CD4-positive, alpha-beta memory T cell (primary cell): ENCODE results near the gene CENPB. TPM values are rescaled to one million over a fixed set of nuclear protein-coding genes. Genes with fewer than 3 reads are reported as not detected.

Experiments
- CTCF ChIA-PET: fragments of 350-600 bp; sonication (Branson Sonifier 250); formaldehyde crosslinking; loops from one replicate; lab custom pipeline; 2021; ENCODE audit warnings: inconsistent platforms; ENCODE audit not compliant: partially characterized antibody; lab: Charles Lee
- POLR2A ChIA-PET: fragments of 350-600 bp; sonication (Branson Sonifier 250); formaldehyde crosslinking; loops from one replicate; lab custom pipeline; 2021; ENCODE audit not compliant: partially characterized antibody; lab: Charles Lee
- DNase-seq, 5 donors: peaks; one replicate each; pipeline versions ENCODE4 v3.0.0 to v3.0.0-alpha.2; 2020 to 2022; ENCODE audit warnings: mixed read lengths in 1 of 5
- H3K27ac ChIP-seq: one replicate; pipeline ENCODE4 v1.7.0; 2013; ENCODE audit warnings: low read depth, low read length
- H3K27me3 ChIP-seq: 2 replicates; pipeline ENCODE4 v1.7.0; 2013; ENCODE audit warnings: mild to moderate bottlenecking, low read length, moderate library complexity; ENCODE audit not compliant: insufficient read depth
- H3K36me3 ChIP-seq: 2 replicates; pipeline ENCODE4 v1.7.0; 2013; ENCODE audit warnings: mild to moderate bottlenecking, low read length, moderate library complexity; ENCODE audit not compliant: insufficient read depth
- H3K4me1 ChIP-seq: 2 replicates; pipeline ENCODE4 v1.7.0; 2013; ENCODE audit warnings: mild to moderate bottlenecking, low read length, moderate library complexity; ENCODE audit not compliant: insufficient read depth
- H3K4me3 ChIP-seq, 2 donors: one replicate each; pipeline ENCODE4 v1.7.0; 2013; ENCODE audit warnings: low read length in 2 of 2, mild to moderate bottlenecking in 1 of 2
- H3K9me3 ChIP-seq, 2 donors: one replicate each; pipeline ENCODE4 v1.7.0; 2013; ENCODE audit warnings: low read length in 2 of 2, control low read depth in 1 of 2; ENCODE audit not compliant: control insufficient read depth in 1 of 2
- H3K27ac Mint-ChIP-seq, 7 donors: one replicate each; pipeline ENCODE4 v1.8.0; 2020 to 2021; ENCODE audit warnings: mixed read lengths in 7 of 7, mild to moderate bottlenecking in 6 of 7, inconsistent platforms in 3 of 7, moderate library complexity in 3 of 7
- H3K27me3 Mint-ChIP-seq, 2 donors: one replicate each; pipeline ENCODE4 v1.8.0; 2020 to 2021; ENCODE audit warnings: mixed read lengths in 2 of 2
- H3K36me3 Mint-ChIP-seq, 2 donors: one replicate each; pipeline ENCODE4 v1.8.0; 2020 to 2021; ENCODE audit warnings: mixed read lengths in 2 of 2, inconsistent platforms in 1 of 2, mild to moderate bottlenecking in 1 of 2
- H3K4me1 Mint-ChIP-seq, 4 donors: one replicate each; pipeline ENCODE4 v1.8.0; 2020 to 2021; ENCODE audit warnings: mixed read lengths in 4 of 4, mild to moderate bottlenecking in 1 of 4
- H3K4me3 Mint-ChIP-seq, 8 donors: one replicate each; pipeline ENCODE4 v1.8.0; 2020 to 2021; ENCODE audit warnings: mixed read lengths in 8 of 8, mild to moderate bottlenecking in 7 of 8, moderate library complexity in 6 of 8, inconsistent platforms in 3 of 8
- H3K9me3 Mint-ChIP-seq, 8 donors: one replicate each; pipeline ENCODE4 v1.8.0; 2020 to 2021; ENCODE audit warnings: mixed read lengths in 8 of 8, mild to moderate bottlenecking in 5 of 8, inconsistent platforms in 3 of 8, moderate library complexity in 1 of 8
- intact Hi-C: fragments of 100-400 bp; cut with micrococcal nuclease; formaldehyde crosslinking; loops from one replicate; pipeline ENCODE4 v1.15.1; 2023
- polyA plus RNA-seq, 2 donors: library from polyadenylated mRNA; unstranded; fragments of 300-500 nt; fragmentation: Illumina TruSeq; gene quantifications; one replicate each; pipeline ENCODE4 v1.2.3, GENCODE V29; 2021
- total RNA-seq, 2 experiments: library from RNA; stranded (reverse); gene quantifications; one replicate each; pipeline ENCODE4 v1.2.3, GENCODE V29; 2021

The CENPB gene
- total and polyA plus RNA-seq, 4 experiments from 2014 or later, result 0.56 to 56.7 (median 27.1) TPM

DNA sequence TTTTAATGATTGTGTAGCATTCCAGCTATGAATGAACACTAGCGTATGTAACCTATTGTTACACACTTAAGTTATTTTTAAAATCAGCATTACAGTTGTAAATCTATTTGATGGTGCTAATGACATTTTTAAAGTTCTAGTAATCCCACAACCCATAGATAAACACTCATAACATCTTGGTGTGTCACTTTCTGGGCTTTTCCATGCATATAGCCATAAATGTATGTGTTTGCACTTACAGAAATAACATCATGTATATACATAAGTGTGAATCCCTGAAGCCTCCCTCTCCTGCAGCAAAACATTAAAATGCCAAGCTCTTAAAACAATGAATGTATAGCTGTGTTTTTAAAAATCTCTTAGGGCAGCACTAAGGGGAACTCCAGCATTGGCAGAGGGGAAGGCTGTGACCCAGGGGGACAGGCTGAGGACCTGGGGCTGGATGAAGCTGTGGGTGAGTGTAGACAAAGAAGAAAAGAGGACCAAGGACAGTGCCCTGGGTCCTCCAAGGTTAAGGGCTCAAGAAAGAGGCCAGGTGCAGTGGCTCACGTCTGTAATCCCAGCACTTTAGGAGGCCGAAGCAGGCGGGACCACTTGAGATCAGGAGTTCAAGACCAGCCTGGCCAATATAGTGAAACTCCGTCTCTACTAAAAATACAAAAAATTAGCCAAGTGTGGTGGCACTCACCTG lies 929 bp upstream of the CENPB start:
- ChIA-PET CTCF (interaction anchor here (0.9 to 5.6 kb wide), 9 partner anchors 8 to 186 kb away, joined by 3 to 61 read pairs (median 5); partner anchors contain the start of genes ADISSP and CDC25B), POLR2A (interaction anchor here (0.6 to 10.0 kb wide), 13 partner anchors 9 to 119 kb away, joined by 3 to 180 read pairs (median 10); partner anchors contain the start of genes ADISSP, AP5S1, CDC25B and MAVS)
- Mint-ChIP-seq H3K4me3 (peak overlapping the region; percentile 54 to 78 (median 73)), H3K9me3 (peaks cover 0 to 2% (median 0%) of the 10 kb centered on the region in 8 donors), H3K27ac (peak overlapping the region; percentile 52 to 87 (median 81)), H3K4me1 (peaks cover 23 to 39% (median 30%) of the 10 kb centered on the region in 4 donors), H3K36me3 (peaks cover 0 to 4% of the 10 kb centered on the region in 2 donors), H3K27me3 (no peaks in the 10 kb centered on the region)
- H3K27me3 ChIP-seq, result no peaks in the 10 kb centered on the region
- DNase-seq, result no peak
- no peaks in the 10 kb centered on the region for H3K36me3 ChIP-seq
- H3K4me3 ChIP-seq, result peak overlapping the region; percentile 3 to 28
- H3K9me3 ChIP-seq, result no peaks in the 10 kb centered on the region
- intact Hi-C loops, result loop anchor here (2.0 kb wide), 1 partner anchor 59 kb away; the partner anchor contains the start of gene MAVS
- peaks cover 37% of the 10 kb centered on the region for H3K4me1 ChIP-seq
- H3K27ac ChIP-seq, result peak overlapping the region; percentile 12

DNA sequence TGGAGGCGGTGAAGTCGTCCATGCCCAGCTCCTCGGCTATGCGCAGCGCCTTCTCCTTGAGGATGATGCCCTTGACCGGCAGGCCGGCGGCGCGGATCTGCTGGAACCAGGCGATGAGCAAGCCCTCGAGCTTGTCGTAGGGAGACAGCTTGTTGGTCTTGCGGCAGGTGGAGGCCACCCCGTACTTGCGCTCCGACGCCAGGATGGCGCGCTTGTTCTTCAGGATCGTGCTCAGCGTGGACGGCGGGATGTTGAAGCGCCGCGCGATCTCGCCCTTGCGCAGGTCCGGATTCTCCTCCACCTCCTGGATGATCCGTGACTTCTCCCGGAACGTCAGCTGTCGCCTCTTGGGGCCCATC lies 435 bp downstream of the CENPB start:
- no peaks in the 10 kb centered on the region for H3K27me3 Mint-ChIP-seq
- peaks cover 0 to 4% of the 10 kb centered on the region in 2 donors for H3K36me3 Mint-ChIP-seq
- H3K9me3 Mint-ChIP-seq, result peaks cover 0 to 2% (median 0%) of the 10 kb centered on the region in 8 donors
- peak; percentile 34 to 68 (median 39) for DNase-seq
- peak overlapping the region; percentile 74 to 87 (median 84) for H3K4me3 Mint-ChIP-seq
- Histone ChIP-seq H3K4me3 (peak overlapping the region; percentile 29 to 38), H3K27ac (no peak overlapping the region), H3K9me3 (no peaks in the 10 kb centered on the region), H3K27me3 (no peaks in the 10 kb centered on the region), H3K36me3 (no peaks in the 10 kb centered on the region), H3K4me1 (peaks cover 43% of the 10 kb centered on the region)
- intact Hi-C loops, result loop anchor here (1.0 to 2.0 kb wide), 5 partner anchors 10 to 299 kb away; partner anchors contain the start of genes AP5S1, CDC25B and MAVS
- H3K27ac Mint-ChIP-seq, result peak overlapping the region; percentile 60 to 93 (median 88)
- POLR2A ChIA-PET, result interaction anchor here (0.7 to 10.0 kb wide), 15 partner anchors 10 to 299 kb away, joined by 3 to 180 read pairs (median 6); partner anchors contain the start of genes ADISSP, AP5S1, CDC25B and MAVS
- CTCF ChIA-PET, result interaction anchor here (0.8 to 5.6 kb wide), 6 partner anchors 10 to 299 kb away, joined by 3 to 61 read pairs (median 4); partner anchors contain the start of genes ADISSP and CDC25B
- H3K4me1 Mint-ChIP-seq, result peaks cover 26 to 48% (median 39%) of the 10 kb centered on the region in 4 donors

DNA sequence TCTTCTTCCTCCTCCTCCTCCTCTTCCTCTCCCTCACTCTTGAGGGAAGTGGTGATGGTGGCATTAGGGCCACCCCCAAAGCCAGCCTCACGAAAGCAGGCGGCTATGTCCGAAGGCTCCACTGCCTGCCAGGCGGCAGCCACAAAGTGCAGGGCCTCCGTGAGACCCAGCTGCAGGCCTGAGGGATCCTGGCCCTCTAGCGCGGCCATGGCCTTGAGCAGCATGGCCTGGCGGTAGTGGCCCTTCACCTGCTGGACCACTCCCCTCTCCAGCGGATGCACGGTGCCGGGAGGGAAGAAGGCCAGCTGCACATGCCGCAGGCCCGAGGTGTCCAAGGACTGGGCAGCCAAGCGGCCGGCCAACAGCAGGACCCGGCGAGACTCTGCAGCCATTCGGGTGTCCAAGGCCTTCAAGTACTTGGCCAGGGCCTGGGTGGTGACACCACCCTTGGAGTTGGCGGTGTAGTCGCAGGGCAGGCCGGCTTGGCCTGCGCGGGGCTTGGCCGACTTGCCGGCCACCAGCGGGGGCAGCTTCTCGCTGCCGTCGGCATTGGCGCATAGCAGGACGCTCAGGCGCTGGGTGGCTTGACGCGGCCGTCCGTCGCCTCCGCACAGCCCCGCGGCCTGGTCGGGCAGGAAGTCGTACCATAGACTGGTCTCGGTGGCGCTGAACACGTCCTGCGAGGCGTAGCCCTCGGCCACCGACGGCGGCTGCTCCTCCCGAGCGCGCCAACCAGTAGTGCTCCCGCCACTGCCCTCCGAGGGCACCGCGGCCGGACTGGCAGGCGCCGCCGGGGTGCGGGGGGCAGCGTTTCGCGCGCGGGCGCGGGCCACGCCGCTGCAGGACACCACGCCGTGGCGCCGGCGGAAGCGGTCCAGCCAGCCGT lies 1.1 kb downstream of the CENPB start:
- ChIA-PET CTCF (interaction anchor here (0.7 to 5.6 kb wide), 6 partner anchors 10 to 299 kb away, joined by 3 to 61 read pairs (median 4); partner anchors contain the start of genes ADISSP and CDC25B), POLR2A (interaction anchor here (0.7 to 10.0 kb wide), 15 partner anchors 9 to 252 kb away, joined by 3 to 180 read pairs (median 5); partner anchors contain the start of genes ADISSP, AP5S1, CDC25B and MAVS)
- Histone ChIP-seq H3K4me3 (peak overlapping the region in 1 of 2 donors; percentile 38), H3K27ac (no peak overlapping the region), H3K9me3 (no peaks in the 10 kb centered on the region), H3K36me3 (no peaks in the 10 kb centered on the region), H3K4me1 (peaks cover 50% of the 10 kb centered on the region), H3K27me3 (no peaks in the 10 kb centered on the region)
- no peak for DNase-seq
- H3K27ac Mint-ChIP-seq, result peak overlapping the region in 2 of 7 donors; percentile 84 to 88
- H3K27me3 Mint-ChIP-seq, result no peaks in the 10 kb centered on the region
- peaks cover 0 to 2% (median 0%) of the 10 kb centered on the region in 8 donors for H3K9me3 Mint-ChIP-seq
- intact Hi-C loops, result loop anchor here (1.0 to 2.0 kb wide), 5 partner anchors 11 to 300 kb away; partner anchors contain the start of genes AP5S1, CDC25B and MAVS
- H3K4me3 Mint-ChIP-seq, result peak overlapping the region in 2 of 8 donors; percentile 65
- peaks cover 29 to 54% (median 45%) of the 10 kb centered on the region in 4 donors for H3K4me1 Mint-ChIP-seq
- H3K36me3 Mint-ChIP-seq, result peaks cover 0 to 4% of the 10 kb centered on the region in 2 donors

DNA sequence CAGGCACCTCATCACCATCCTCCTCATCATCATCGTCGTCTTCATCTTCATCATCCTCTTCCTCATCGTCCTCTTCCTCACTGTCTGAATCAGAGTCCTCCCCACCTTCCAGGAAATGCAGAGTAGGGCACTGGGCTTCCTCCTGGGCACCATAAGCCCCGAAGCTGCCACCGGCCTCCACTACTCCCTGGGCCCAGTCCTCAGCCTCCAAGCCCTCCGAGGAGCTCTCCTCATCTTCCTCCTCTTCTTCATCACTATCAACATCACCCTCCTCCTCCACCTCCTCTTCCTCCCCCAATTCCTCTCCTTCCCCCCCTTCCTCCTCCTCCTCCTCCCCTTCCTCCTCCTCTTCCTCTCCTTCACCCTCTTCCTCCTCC lies 1.7 kb downstream of the CENPB start:
- intact Hi-C loops, result no loop called here
- no peaks in the 10 kb centered on the region for H3K9me3 ChIP-seq
- H3K36me3 Mint-ChIP-seq, result peaks cover 0 to 4% of the 10 kb centered on the region in 2 donors
- H3K4me1 ChIP-seq, result peaks cover 51% of the 10 kb centered on the region
- H3K4me3 ChIP-seq, result no peak overlapping the region
- no peaks in the 10 kb centered on the region for H3K27me3 ChIP-seq
- no peaks in the 10 kb centered on the region for H3K27me3 Mint-ChIP-seq
- POLR2A ChIA-PET, result interaction anchor here (1.0 to 10.0 kb wide), 8 partner anchors 8 to 253 kb away, joined by 3 to 180 read pairs (median 10); partner anchors contain the start of genes ADISSP and AP5S1
- H3K27ac ChIP-seq, result no peak overlapping the region
- CTCF ChIA-PET, result interaction anchor here (0.7 to 5.6 kb wide), 3 partner anchors 18 to 105 kb away, joined by 3 to 61 read pairs (median 27); partner anchors contain the start of gene ADISSP
- H3K4me1 Mint-ChIP-seq, result peaks cover 30 to 56% (median 46%) of the 10 kb centered on the region in 4 donors
- DNase-seq, result peak in 1 of 5 donors; percentile 52
- H3K9me3 Mint-ChIP-seq, result peaks cover 0 to under 1% (median 0%) of the 10 kb centered on the region in 8 donors
- H3K4me3 Mint-ChIP-seq, result peak overlapping the region; percentile 1 to 65 (median 28)
- no peaks in the 10 kb centered on the region for H3K36me3 ChIP-seq
- peak overlapping the region in 6 of 7 donors; percentile 5 to 84 (median 55) for H3K27ac Mint-ChIP-seq

DNA sequence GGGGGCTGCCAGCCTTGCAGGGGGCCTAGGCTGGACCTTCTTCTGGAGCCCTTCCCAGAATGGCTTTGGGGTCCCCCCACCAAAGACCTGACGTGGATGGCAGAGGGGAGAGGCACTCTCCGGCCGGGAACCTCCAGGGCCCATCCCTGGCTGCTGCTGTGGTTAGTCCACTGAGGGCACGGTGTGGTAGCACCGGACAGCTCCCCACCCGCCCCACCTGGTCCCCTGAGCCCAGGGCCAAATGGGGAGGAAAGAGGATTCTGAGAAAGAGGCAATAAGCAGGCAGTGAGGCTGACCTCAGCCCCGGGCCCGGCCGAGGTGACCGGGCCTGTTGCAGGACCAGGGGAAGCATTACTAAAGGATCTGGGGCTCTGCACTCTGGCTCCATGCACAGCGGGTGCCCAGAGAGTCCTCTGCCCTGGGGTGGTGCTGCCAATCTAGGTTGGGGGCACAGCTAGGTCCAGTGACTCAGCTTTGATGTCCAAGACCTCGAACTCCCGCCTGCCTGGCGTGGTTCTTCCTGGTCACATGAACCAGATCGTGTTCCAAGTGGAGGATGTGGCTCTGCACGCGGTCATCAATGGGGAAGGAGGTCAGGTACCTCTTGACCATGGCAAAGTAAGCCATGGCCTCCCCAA lies 2.2 kb downstream of the CENPB start:
- H3K27ac Mint-ChIP-seq, result peak overlapping the region in 4 of 7 donors; percentile 5 to 74 (median 55)
- peaks cover 51% of the 10 kb centered on the region for H3K4me1 ChIP-seq
- H3K9me3 Mint-ChIP-seq, result no peaks in the 10 kb centered on the region
- H3K27me3 Mint-ChIP-seq, result peaks cover 0 to 1% of the 10 kb centered on the region in 2 donors
- no peaks in the 10 kb centered on the region for H3K27me3 ChIP-seq
- peaks cover 0 to 4% of the 10 kb centered on the region in 2 donors for H3K36me3 Mint-ChIP-seq
- ChIA-PET POLR2A (interaction anchor here (0.8 to 10.0 kb wide), 8 partner anchors 13 to 254 kb away, joined by 3 to 180 read pairs (median 5); partner anchors contain the start of genes ADISSP and AP5S1), CTCF (interaction anchor here (0.7 to 5.6 kb wide), 3 partner anchors 17 to 105 kb away, joined by 3 to 61 read pairs (median 27); partner anchors contain the start of gene ADISSP)
- intact Hi-C loops, result no loop called here
- H3K9me3 ChIP-seq, result no peaks in the 10 kb centered on the region
- no peak overlapping the region for H3K4me3 ChIP-seq
- H3K27ac ChIP-seq, result no peak overlapping the region
- DNase-seq, result no peak
- no peaks in the 10 kb centered on the region for H3K36me3 ChIP-seq
- H3K4me1 Mint-ChIP-seq, result peaks cover 30 to 60% (median 48%) of the 10 kb centered on the region in 4 donors
- peak overlapping the region; percentile 1 to 65 (median 28) for H3K4me3 Mint-ChIP-seq
